HEK293T (cell line): ENCODE measurements around the gene RTP2.

ENCODE experiments used
- BHLHE40 ChIP-seq: fragments of 450-650 bp; IDR thresholded peaks from 2 replicates; pipeline ENCODE4 v1.6.1; 2016; ENCODE audit warnings: mild to moderate bottlenecking, moderate library complexity, borderline replicate concordance
- CTBP1 ChIP-seq: fragments of 450-650 bp; IDR thresholded peaks from 2 replicates; pipeline ENCODE4 v1.6.1; 2016; ENCODE audit warnings: borderline replicate concordance
- FOXA1 ChIP-seq: fragments of 450-650 bp; IDR thresholded peaks from 2 replicates; pipeline ENCODE4 v1.6.1; 2016; ENCODE audit warnings: mild to moderate bottlenecking
- FOXK2 ChIP-seq: fragments of 450-650 bp; IDR thresholded peaks from 2 replicates; pipeline ENCODE4 v1.6.1; 2016; ENCODE audit warnings: mild to moderate bottlenecking
- FOXM1 ChIP-seq: fragments of 450-650 bp; IDR thresholded peaks from 2 replicates; pipeline ENCODE4 v1.6.1; 2017; ENCODE audit warnings: mild to moderate bottlenecking, borderline replicate concordance
- HDGF ChIP-seq: fragments of 450-650 bp; IDR thresholded peaks from 2 replicates; pipeline ENCODE4 v1.6.1; 2017; ENCODE audit warnings: antibody characterized with exemption, borderline replicate concordance
- L3MBTL2 ChIP-seq: fragments of 450-650 bp; conservative IDR thresholded peaks from 2 replicates; pipeline ENCODE4 v1.6.1; 2016; ENCODE audit warnings: mild to moderate bottlenecking
- LEF1 ChIP-seq: fragments of 450-650 bp; IDR thresholded peaks from 2 replicates; pipeline ENCODE4 v1.6.1; 2017; ENCODE audit warnings: mild to moderate bottlenecking, borderline replicate concordance
- NFRKB ChIP-seq: fragments of 450-650 bp; IDR thresholded peaks from 2 replicates; pipeline ENCODE4 v1.6.1; 2016; ENCODE audit warnings: mild to moderate bottlenecking, moderate library complexity
- TARDBP ChIP-seq: fragments of 450-650 bp; IDR thresholded peaks from 2 replicates; pipeline ENCODE4 v1.6.1; 2016
- ZNF384 ChIP-seq: fragments of 450-650 bp; IDR thresholded peaks from 2 replicates; pipeline ENCODE4 v1.6.1; 2016

GRCh38 chr3:187694801-187695200, 7.6 kb downstream of the RTP2 start:
- TF ChIP-seq TARDBP = no peak
- TF ChIP-seq L3MBTL2 = no peak
- no peak for TF ChIP-seq FOXM1
- TF ChIP-seq ZNF384 = no peak
- TF ChIP-seq BHLHE40 = no peak
- no peak for TF ChIP-seq HDGF
- TF ChIP-seq LEF1 = no peak
- no peak for TF ChIP-seq FOXA1
- TF ChIP-seq FOXK2 = no peak
- no peak for TF ChIP-seq CTBP1
- TF ChIP-seq NFRKB = no peak
